MM.1S (cell line): Measurements from ENCODE around the gene PHF1.
"Not testable (repeated sequence)": the region's sequence is repeated elsewhere in the genome, so short reads cannot be mapped to it uniquely, and the experiment has no call there.

ENCODE experiments used
- CTCF ChIP-seq: fragments of 300-600 bp; sonication (generic); IDR thresholded peaks from 2 replicates; pipeline ENCODE4 v1.5.1; 2016; ENCODE audit warnings: antibody characterized with exemption, low read length, mixed read lengths
- EZH2 ChIP-seq: fragments of 300-600 bp; sonication (generic); optimal IDR thresholded peaks from 2 replicates; pipeline ENCODE3; 2017; ENCODE audit warnings: low read depth, mild to moderate bottlenecking, antibody characterized with exemption, low read length, mixed read lengths
- EZH2phosphoT487 ChIP-seq: fragments of 300-600 bp; sonication (generic); IDR thresholded peaks from 2 replicates; pipeline ENCODE4 v1.6.1; 2018; ENCODE audit warnings: antibody characterized with exemption, low read length

GRCh38 chr6:33365206-33365971 lies 45.4 kb upstream of the PHF1 start:
- not testable (repeated sequence) for TF ChIP-seq EZH2, CTCF, EZH2phosphoT487
